SU-DHL-6 (cell line): ENCODE data around the gene ZNF135.

Experiments used
- EZH2phosphoT487 ChIP-seq: fragments of 200-600 bp; sonication (generic), shearing (Covaris generic); conservative IDR thresholded peaks from 2 replicates; pipeline ENCODE4 v1.6.1; 2018; ENCODE audit warnings: mild to moderate bottlenecking, antibody characterized with exemption, low read length, moderate library complexity, mixed read lengths
- TF ChIP-seq, protein P1 (sequence below): fragments of 200-600 bp; sonication (generic); IDR thresholded peaks from one replicate; pipeline ENCODE4 v1.5.1; 2017; ENCODE audit warnings: antibody characterized with exemption, mild to moderate bottlenecking, low read length, moderate library complexity; ENCODE audit not compliant: insufficient read depth, poor library complexity, severe bottlenecking

DNA sequence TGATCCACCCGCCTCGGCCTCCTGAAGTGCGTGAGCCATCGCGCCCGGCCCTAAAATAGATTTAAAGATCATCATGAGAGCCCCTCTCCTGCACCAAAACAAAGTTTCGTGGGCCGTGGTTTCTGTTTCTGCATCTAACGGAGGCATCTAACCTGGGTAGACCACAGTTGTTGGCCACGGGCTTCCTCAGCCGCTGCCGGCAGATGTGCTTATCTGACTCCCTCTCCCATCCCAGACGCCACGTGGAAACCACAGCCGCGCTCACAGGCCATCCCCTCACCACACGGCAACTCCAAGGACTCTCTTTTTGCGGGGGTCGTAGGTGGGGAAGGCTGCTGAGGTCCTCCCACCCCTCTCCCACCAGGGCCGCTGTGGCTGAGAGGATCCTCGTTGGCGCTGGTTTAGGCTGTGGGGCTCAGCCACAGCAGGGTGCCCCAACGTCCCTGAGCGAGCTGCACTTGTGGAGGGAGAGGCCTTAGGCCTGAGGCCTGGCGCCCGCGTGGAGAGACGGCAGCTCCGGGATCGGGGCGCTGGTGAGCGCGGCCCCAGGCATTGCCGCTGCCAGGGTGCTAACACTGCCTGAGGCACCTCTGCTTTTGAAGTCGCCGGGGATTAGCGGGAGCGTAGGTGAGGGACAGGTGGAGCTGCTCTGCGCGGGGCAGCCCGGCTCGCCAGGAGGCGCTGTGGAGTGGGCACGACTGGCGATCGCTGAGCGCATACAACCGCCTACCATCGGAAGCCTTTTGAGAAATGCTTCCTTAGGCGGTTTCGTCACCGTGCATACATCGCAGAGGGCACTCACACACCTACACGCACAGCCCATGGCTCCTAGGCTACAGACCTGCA, 16.4 kb upstream of the ZNF135 start:
- TF ChIP-seq, protein P1, sequence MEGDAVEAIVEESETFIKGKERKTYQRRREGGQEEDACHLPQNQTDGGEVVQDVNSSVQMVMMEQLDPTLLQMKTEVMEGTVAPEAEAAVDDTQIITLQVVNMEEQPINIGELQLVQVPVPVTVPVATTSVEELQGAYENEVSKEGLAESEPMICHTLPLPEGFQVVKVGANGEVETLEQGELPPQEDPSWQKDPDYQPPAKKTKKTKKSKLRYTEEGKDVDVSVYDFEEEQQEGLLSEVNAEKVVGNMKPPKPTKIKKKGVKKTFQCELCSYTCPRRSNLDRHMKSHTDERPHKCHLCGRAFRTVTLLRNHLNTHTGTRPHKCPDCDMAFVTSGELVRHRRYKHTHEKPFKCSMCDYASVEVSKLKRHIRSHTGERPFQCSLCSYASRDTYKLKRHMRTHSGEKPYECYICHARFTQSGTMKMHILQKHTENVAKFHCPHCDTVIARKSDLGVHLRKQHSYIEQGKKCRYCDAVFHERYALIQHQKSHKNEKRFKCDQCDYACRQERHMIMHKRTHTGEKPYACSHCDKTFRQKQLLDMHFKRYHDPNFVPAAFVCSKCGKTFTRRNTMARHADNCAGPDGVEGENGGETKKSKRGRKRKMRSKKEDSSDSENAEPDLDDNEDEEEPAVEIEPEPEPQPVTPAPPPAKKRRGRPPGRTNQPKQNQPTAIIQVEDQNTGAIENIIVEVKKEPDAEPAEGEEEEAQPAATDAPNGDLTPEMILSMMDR: no peak
- TF ChIP-seq EZH2phosphoT487: no peak
